Hematopoietic multipotent progenitor cell treated with erythropoietin and hydrocortisone succinate and interleukin-3 and kit ligand, for 6 days (in vitro differentiated cells): ENCODE data around the gene TRAPPC8.
"Not testable (repeated sequence)": the region's sequence is repeated elsewhere in the genome, so short reads cannot be mapped to it uniquely, and the experiment has no call there.

ENCODE experiments used
- DNase-seq: peaks from one replicate; pipeline ENCODE4 v3.0.0-alpha.2; 2015

Gene TRAPPC8

GRCh38 chr18:31942999-31943877 is at the start of gene TRAPPC8:
Gene TRAPPC8, minus strand, starts transcription at chr18:31943128. Its CDS starts 364 bp downstream, at chr18:31942764.
- peak; percentile 99 for DNase-seq

- no peak for DNase-seq
Measured at GRCh38 chr18:31990823-31991222, 47.9 kb upstream of the TRAPPC8 start.

GRCh38 chr18:31983976-31984375 is 41.0 kb upstream of the TRAPPC8 start:
- no peak for DNase-seq

GRCh38 chr18:31983020-31983419 is 40.1 kb upstream of the TRAPPC8 start:
- no peak for DNase-seq

GRCh38 chr18:31980863-31981262 is 37.9 kb upstream of the TRAPPC8 start:
- no peak for DNase-seq

GRCh38 chr18:31979714-31980113 is 36.8 kb upstream of the TRAPPC8 start:
- DNase-seq: no peak

- DNase-seq: no peak
Measured at GRCh38 chr18:31978616-31979015, 35.7 kb upstream of the TRAPPC8 start.

- peak; percentile 69 for DNase-seq
Measured at GRCh38 chr18:31977270-31977872, 34.4 kb upstream of the TRAPPC8 start.

GRCh38 chr18:31976242-31976641 is 33.3 kb upstream of the TRAPPC8 start:
- no peak for DNase-seq

GRCh38 chr18:31973929-31974546 is 31.1 kb upstream of the TRAPPC8 start:
- peak; percentile 37 for DNase-seq

GRCh38 chr18:31970617-31971016 is 27.7 kb upstream of the TRAPPC8 start:
- DNase-seq: no peak

- peak; percentile 23 for DNase-seq
Measured at GRCh38 chr18:31965316-31965970, 22.5 kb upstream of the TRAPPC8 start.

GRCh38 chr18:31957728-31958127 is 14.8 kb upstream of the TRAPPC8 start:
- DNase-seq: no peak

- DNase-seq: no peak
Measured at GRCh38 chr18:31954349-31954748, 11.4 kb upstream of the TRAPPC8 start.

GRCh38 chr18:31953699-31954098 is 10.8 kb upstream of the TRAPPC8 start:
- not testable (repeated sequence) for DNase-seq

GRCh38 chr18:31952223-31952622 is 9.3 kb upstream of the TRAPPC8 start:
- DNase-seq: no peak

GRCh38 chr18:31950583-31950982 is 7.7 kb upstream of the TRAPPC8 start:
- no peak for DNase-seq

GRCh38 chr18:31948349-31948748 is 5.4 kb upstream of the TRAPPC8 start:
- not testable (repeated sequence) for DNase-seq

GRCh38 chr18:31946305-31947046 is 3.5 kb upstream of the TRAPPC8 start:
- DNase-seq: no peak

- peak; percentile 29 for DNase-seq
Measured at GRCh38 chr18:31943878-31944816, 1.2 kb upstream of the TRAPPC8 start.

- DNase-seq: peak; percentile 55
Measured at GRCh38 chr18:31942291-31942998, 483 bp downstream of the TRAPPC8 start.
